ENCODE data around the gene ZG16. TPM values are rescaled to one million over a fixed set of nuclear protein-coding genes. Genes with fewer than 3 reads are reported as not detected.
"Not testable (repeated sequence)": the region's sequence is repeated elsewhere in the genome, so short reads cannot be mapped to it uniquely, and the experiment has no call there.

The ZG16 gene
- polyA plus RNA-seq, 1 donor (not counting 4 experiments of a cell fraction or from before 2014, with no cell fraction given) = not detected

DNA sequence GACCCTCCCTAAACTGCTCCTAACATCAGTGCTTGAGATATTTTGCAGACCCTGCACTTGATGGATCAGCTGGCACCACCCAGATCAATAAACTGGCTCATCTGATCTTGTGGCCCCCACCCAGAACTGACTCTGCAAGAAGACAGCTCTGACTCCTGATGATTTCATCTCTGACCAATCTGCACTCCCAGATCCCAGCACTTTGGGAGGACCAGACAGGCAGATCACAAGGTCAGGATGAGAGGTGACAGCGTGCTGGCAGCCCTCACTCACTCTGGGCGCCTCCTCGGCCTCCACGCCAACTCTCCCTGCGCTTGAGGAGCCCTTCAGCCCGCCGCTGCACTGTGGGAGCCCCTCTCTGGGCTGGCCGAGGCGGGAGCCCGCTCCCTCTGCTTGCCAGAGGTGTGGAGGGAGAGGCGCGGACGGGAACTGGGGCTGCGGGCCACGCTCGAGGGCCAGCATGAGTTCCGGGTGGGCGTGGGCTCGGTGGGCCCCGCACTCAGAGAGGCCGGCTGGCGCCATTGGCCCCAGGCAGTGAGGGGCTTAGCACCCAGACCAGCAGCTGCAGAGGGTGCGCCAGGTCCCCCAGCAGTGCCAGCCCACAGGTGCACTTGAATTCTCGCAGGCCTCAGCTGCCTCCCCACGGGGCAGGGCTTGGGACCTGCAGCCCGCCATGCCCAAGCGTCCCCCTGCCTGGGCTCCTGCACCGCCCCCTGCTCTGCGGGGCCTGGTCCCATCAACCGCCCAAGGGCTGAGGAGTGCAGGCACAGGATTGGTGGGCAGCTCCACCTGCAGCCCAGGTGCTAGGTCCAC lies 29.9 kb upstream of the ZG16 start:
- Histone ChIP-seq H3K9me1 (ENCODE audit: control insufficient read depth, extremely low read depth, insufficient read depth, low read length) (no peaks in the 10 kb centered on the region), H3K27me3 (ENCODE audit: control insufficient read depth, extremely low read depth, insufficient read depth, low read length) (no peaks in the 10 kb centered on the region), H2AFZ (ENCODE audit: control insufficient read depth, low read length) (no peak overlapping the region), H3K36me3 (ENCODE audit: control insufficient read depth in 2 of 2, extremely low read depth in 1 of 2, insufficient read depth in 2 of 2, low read length in 2 of 2) (no peaks in the 10 kb centered on the region), H3K4me3 (ENCODE audit: control insufficient read depth in 2 of 3, extremely low read depth in 1 of 3, insufficient read depth in 2 of 3, low read depth in 1 of 3, low read length in 3 of 3) (no peak overlapping the region), H3K27ac (ENCODE audit: control insufficient read depth, insufficient read depth, low read length) (no peak overlapping the region), H3K4me1 (ENCODE audit: control insufficient read depth, extremely low read depth, insufficient read depth, low read length) (no peaks in the 10 kb centered on the region), H3K9me3 (ENCODE audit: control insufficient read depth, low read depth, low read length) (no peaks in the 10 kb centered on the region), H4K20me1 (ENCODE audit: control insufficient read depth, extremely low read depth, insufficient read depth, low read length) (no peaks in the 10 kb centered on the region), H3K4me2 (ENCODE audit: control insufficient read depth, extremely low read depth, insufficient read depth, low read depth, low read length) (no peak overlapping the region), H3K79me2 (ENCODE audit: control insufficient read depth, insufficient read depth, low read length) (no peaks in the 10 kb centered on the region), H3K9ac (ENCODE audit: control insufficient read depth, extremely low read depth, insufficient read depth, low read length) (no peak overlapping the region)
- FAIRE-seq = no peak
- no peak for DNase-seq (ENCODE audit: low read depth, low spot score)
- no peak for TF ChIP-seq EZH2 (IDR thresholded peaks at IDR 0.05; ENCODE audit: low read length)
- TF ChIP-seq, protein P1, sequence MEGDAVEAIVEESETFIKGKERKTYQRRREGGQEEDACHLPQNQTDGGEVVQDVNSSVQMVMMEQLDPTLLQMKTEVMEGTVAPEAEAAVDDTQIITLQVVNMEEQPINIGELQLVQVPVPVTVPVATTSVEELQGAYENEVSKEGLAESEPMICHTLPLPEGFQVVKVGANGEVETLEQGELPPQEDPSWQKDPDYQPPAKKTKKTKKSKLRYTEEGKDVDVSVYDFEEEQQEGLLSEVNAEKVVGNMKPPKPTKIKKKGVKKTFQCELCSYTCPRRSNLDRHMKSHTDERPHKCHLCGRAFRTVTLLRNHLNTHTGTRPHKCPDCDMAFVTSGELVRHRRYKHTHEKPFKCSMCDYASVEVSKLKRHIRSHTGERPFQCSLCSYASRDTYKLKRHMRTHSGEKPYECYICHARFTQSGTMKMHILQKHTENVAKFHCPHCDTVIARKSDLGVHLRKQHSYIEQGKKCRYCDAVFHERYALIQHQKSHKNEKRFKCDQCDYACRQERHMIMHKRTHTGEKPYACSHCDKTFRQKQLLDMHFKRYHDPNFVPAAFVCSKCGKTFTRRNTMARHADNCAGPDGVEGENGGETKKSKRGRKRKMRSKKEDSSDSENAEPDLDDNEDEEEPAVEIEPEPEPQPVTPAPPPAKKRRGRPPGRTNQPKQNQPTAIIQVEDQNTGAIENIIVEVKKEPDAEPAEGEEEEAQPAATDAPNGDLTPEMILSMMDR (optimal IDR thresholded peaks at IDR 0.05 in 1 of 3, IDR thresholded peaks at IDR 0.05 in 1 of 3, conservative IDR thresholded peaks at IDR 0.05 in 1 of 3; ENCODE audit: extremely low read depth in 1 of 3, insufficient read depth in 2 of 3, low read length in 3 of 3) = no peak
- dilution Hi-C loops (cut with MboI; ENCODE audit: extremely low pct_ligation_motif_present, low sequenced_read_pairs) = no loop called here

DNA sequence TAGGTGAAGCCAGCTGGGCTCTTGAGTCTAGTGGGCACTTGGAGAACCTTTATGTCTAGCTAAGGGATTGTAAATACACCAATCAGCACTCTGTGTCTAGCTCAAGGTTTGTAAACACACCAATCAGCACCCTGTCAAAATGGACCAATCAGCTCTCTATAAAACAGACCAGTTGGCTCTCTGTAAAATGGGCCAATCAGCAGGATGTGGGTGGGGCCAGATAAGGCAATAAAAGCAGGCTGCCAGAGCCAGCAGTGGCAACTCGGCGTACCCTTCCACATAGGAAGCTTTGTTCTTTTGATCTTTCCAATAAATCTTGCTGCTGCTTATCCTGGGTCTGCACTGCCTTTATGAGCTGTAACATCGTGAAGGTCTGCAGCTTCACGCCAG lies 29.3 kb upstream of the ZG16 start:
- H3K4me3 ChIP-seq (ENCODE audit: control insufficient read depth in 2 of 3, extremely low read depth in 1 of 3, insufficient read depth in 2 of 3, low read depth in 1 of 3, low read length in 3 of 3); H3K36me3 ChIP-seq (ENCODE audit: control insufficient read depth in 2 of 2, extremely low read depth in 1 of 2, insufficient read depth in 2 of 2, low read length in 2 of 2); H3K4me2 ChIP-seq (ENCODE audit: control insufficient read depth, extremely low read depth, insufficient read depth, low read depth, low read length); H3K4me1 ChIP-seq (ENCODE audit: control insufficient read depth, extremely low read depth, insufficient read depth, low read length); H3K27ac ChIP-seq (ENCODE audit: control insufficient read depth, insufficient read depth, low read length); DNase-seq (ENCODE audit: low read depth, low spot score); H3K9me1 ChIP-seq (ENCODE audit: control insufficient read depth, extremely low read depth, insufficient read depth, low read length); dilution Hi-C loops (cut with MboI; ENCODE audit: extremely low pct_ligation_motif_present, low sequenced_read_pairs); H4K20me1 ChIP-seq (ENCODE audit: control insufficient read depth, extremely low read depth, insufficient read depth, low read length); H3K27me3 ChIP-seq (ENCODE audit: control insufficient read depth, extremely low read depth, insufficient read depth, low read length); H3K9ac ChIP-seq (ENCODE audit: control insufficient read depth, extremely low read depth, insufficient read depth, low read length); H3K9me3 ChIP-seq (ENCODE audit: control insufficient read depth, low read depth, low read length); FAIRE-seq; H3K79me2 ChIP-seq (ENCODE audit: control insufficient read depth, insufficient read depth, low read length); H2AFZ ChIP-seq (ENCODE audit: control insufficient read depth, low read length): not testable (repeated sequence)

DNA sequence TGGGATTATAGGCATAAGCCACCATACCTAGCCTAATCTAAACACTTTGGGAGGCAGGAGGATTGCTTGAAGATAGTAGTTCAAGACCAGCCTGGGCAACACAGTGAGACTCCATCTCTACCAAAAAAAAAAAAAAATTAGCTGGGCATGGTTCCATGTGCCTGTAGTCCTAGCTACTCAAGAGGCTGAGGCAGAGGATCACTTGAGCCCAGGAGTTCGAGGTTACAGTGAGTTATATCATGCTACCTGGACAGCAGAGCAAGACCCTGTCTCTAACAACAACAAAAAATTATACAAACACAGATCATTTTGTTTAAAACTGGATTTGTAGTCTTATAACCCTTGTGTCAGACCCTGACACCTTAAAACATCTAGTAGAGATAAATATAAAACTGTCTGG lies 24.5 kb upstream of the ZG16 start:
- Histone ChIP-seq H2AFZ (ENCODE audit: control insufficient read depth, low read length) (no peak overlapping the region), H3K9me3 (ENCODE audit: control insufficient read depth, low read depth, low read length) (no peaks in the 10 kb centered on the region), H3K36me3 (ENCODE audit: control insufficient read depth in 2 of 2, extremely low read depth in 1 of 2, insufficient read depth in 2 of 2, low read length in 2 of 2) (no peaks in the 10 kb centered on the region), H3K4me3 (ENCODE audit: control insufficient read depth in 2 of 3, extremely low read depth in 1 of 3, insufficient read depth in 2 of 3, low read depth in 1 of 3, low read length in 3 of 3) (no peak overlapping the region), H3K4me2 (ENCODE audit: control insufficient read depth, extremely low read depth, insufficient read depth, low read depth, low read length) (no peak overlapping the region), H3K4me1 (ENCODE audit: control insufficient read depth, extremely low read depth, insufficient read depth, low read length) (no peaks in the 10 kb centered on the region), H3K27ac (ENCODE audit: control insufficient read depth, insufficient read depth, low read length) (no peak overlapping the region), H3K9ac (ENCODE audit: control insufficient read depth, extremely low read depth, insufficient read depth, low read length) (no peak overlapping the region), H4K20me1 (ENCODE audit: control insufficient read depth, extremely low read depth, insufficient read depth, low read length) (no peaks in the 10 kb centered on the region), H3K9me1 (ENCODE audit: control insufficient read depth, extremely low read depth, insufficient read depth, low read length) (no peaks in the 10 kb centered on the region), H3K79me2 (ENCODE audit: control insufficient read depth, insufficient read depth, low read length) (no peaks in the 10 kb centered on the region), H3K27me3 (ENCODE audit: control insufficient read depth, extremely low read depth, insufficient read depth, low read length) (no peaks in the 10 kb centered on the region)
- no peak for TF ChIP-seq EZH2 (IDR thresholded peaks at IDR 0.05; ENCODE audit: low read length)
- TF ChIP-seq, protein P1 (optimal IDR thresholded peaks at IDR 0.05 in 1 of 3, IDR thresholded peaks at IDR 0.05 in 1 of 3, conservative IDR thresholded peaks at IDR 0.05 in 1 of 3; ENCODE audit: extremely low read depth in 1 of 3, insufficient read depth in 2 of 3, low read length in 3 of 3) = no peak
- dilution Hi-C loops (cut with MboI; ENCODE audit: extremely low pct_ligation_motif_present, low sequenced_read_pairs) = no loop called here
- no peak for DNase-seq (ENCODE audit: low read depth, low spot score)
- FAIRE-seq = no peak
